GM18502 (cell line): ENCODE measurements around the gene GSTM5.
"Not testable (repeated sequence)": the region's sequence is repeated elsewhere in the genome, so short reads cannot be mapped to it uniquely, and the experiment has no call there.

Source experiments
- ATAC-seq: cut with Tn5 transposase; IDR thresholded peaks from one replicate; pipeline ENCODE4 v1.9.1; 2021; ENCODE audit warnings: mild to moderate bottlenecking; ENCODE audit not compliant: unreplicated experiment, poor library complexity

Gene GSTM5

GRCh38 chr1:109711593-109712320 is at the start of gene GSTM5:
Gene GSTM5 (plus strand): TSS chr1:109712251. CDS start chr1:109712313, 62 bp downstream.
- ATAC-seq: not testable (repeated sequence)

- no peak for ATAC-seq
Measured at GRCh38 chr1:109664671-109665070, 47.4 kb upstream of the GSTM5 start.

- peak; percentile 93 for ATAC-seq
Measured at GRCh38 chr1:109667452-109668122, 44.5 kb upstream of the GSTM5 start, which contains the start of gene GSTM2. Gene GSTM2 (plus strand): TSS chr1:109668057. CDS start chr1:109668116, 59 bp downstream.

- no peak for ATAC-seq
Measured at GRCh38 chr1:109668123-109668775, 43.8 kb upstream of the GSTM5 start.

GRCh38 chr1:109669246-109669948 is 42.7 kb upstream of the GSTM5 start:
- no peak for ATAC-seq

GRCh38 chr1:109669949-109670302 is 42.1 kb upstream of the GSTM5 start:
- ATAC-seq: not testable (repeated sequence)

GRCh38 chr1:109671067-109671466 is 41.0 kb upstream of the GSTM5 start:
- no peak for ATAC-seq

- not testable (repeated sequence) for ATAC-seq
Measured at GRCh38 chr1:109673861-109674260, 38.2 kb upstream of the GSTM5 start.

- not testable (repeated sequence) for ATAC-seq
Measured at GRCh38 chr1:109676683-109677381, 35.2 kb upstream of the GSTM5 start.

- ATAC-seq: no peak
Measured at GRCh38 chr1:109677459-109677858, 34.6 kb upstream of the GSTM5 start.

GRCh38 chr1:109678637-109679036 is 33.4 kb upstream of the GSTM5 start:
- not testable (repeated sequence) for ATAC-seq

- not testable (repeated sequence) for ATAC-seq
Measured at GRCh38 chr1:109684777-109685176, 27.3 kb upstream of the GSTM5 start.

GRCh38 chr1:109685399-109685798 is 26.7 kb upstream of the GSTM5 start:
- not testable (repeated sequence) for ATAC-seq

- not testable (repeated sequence) for ATAC-seq
Measured at GRCh38 chr1:109685890-109686289, 26.2 kb upstream of the GSTM5 start.

- ATAC-seq: peak; percentile 11
Measured at GRCh38 chr1:109687109-109687508, 24.9 kb upstream of the GSTM5 start.

- ATAC-seq: peak; percentile 96
Measured at GRCh38 chr1:109687641-109688499, 24.2 kb upstream of the GSTM5 start, which contains the start of gene GSTM1. Gene GSTM1 (plus strand): TSS chr1:109687817. CDS start chr1:109687874, 57 bp downstream.

GRCh38 chr1:109689844-109690405 is 22.1 kb upstream of the GSTM5 start:
- no peak for ATAC-seq

GRCh38 chr1:109691759-109692158 is 20.3 kb upstream of the GSTM5 start:
- ATAC-seq: no peak

GRCh38 chr1:109694400-109694799 is 17.7 kb upstream of the GSTM5 start:
- not testable (repeated sequence) for ATAC-seq
